Neural cell (in vitro differentiated cells): ENCODE results near the gene MYLK3. TPM values are rescaled to one million over a fixed set of nuclear protein-coding genes. Genes with fewer than 3 reads are reported as not detected.

Source experiments
- H2AFZ ChIP-seq: fragments of 200-600, 300-800 bp; sonication (generic), shearing (Covaris generic); 2 replicates; pipeline ENCODE4 v1.6.0; 2014; ENCODE audit warnings: low read depth, mild to moderate bottlenecking, antibody characterized with exemption, low read length, moderate library complexity
- H3F3A ChIP-seq: fragments of 200-600 bp; shearing (Covaris generic); 2 replicates; pipeline ENCODE4 v1.6.1; 2016; ENCODE audit warnings: mild to moderate bottlenecking, moderate library complexity, mixed read lengths, antibody characterized with exemption, low read length; ENCODE audit not compliant: insufficient read depth, poor library complexity, severe bottlenecking
- H3K27ac ChIP-seq: fragments of 200-600, 300-800 bp; sonication (generic), shearing (Covaris generic); 2 replicates; pipeline ENCODE4 v1.5.1; 2014; ENCODE audit warnings: mild to moderate bottlenecking, low read length, moderate library complexity
- H3K27me3 ChIP-seq: fragments of 300-800, 200-600 bp; sonication (generic), shearing (Covaris generic); 2 replicates; pipeline ENCODE4 v1.6.0; 2014; ENCODE audit warnings: mild to moderate bottlenecking, low read depth, low read length, moderate library complexity; ENCODE audit not compliant: insufficient read depth
- H3K36me3 ChIP-seq: fragments of 300-800, 200-600 bp; sonication (generic), shearing (Covaris generic); 2 replicates; pipeline ENCODE4 v1.5.1; 2014; ENCODE audit warnings: mild to moderate bottlenecking, antibody characterized with exemption, low read length, moderate library complexity; ENCODE audit not compliant: insufficient read depth
- H3K4me2 ChIP-seq: fragments of 300-800, 200-600 bp; sonication (generic), shearing (Covaris generic); 2 replicates; pipeline ENCODE4 v1.6.0; 2014; ENCODE audit warnings: mild to moderate bottlenecking, low read length
- H3K4me3 ChIP-seq: fragments of 300-800, 200-600 bp; sonication (generic), shearing (Covaris generic); 2 replicates; pipeline ENCODE4 v1.5.1; 2014; ENCODE audit warnings: mild to moderate bottlenecking, low read length, moderate library complexity
- H3K79me2 ChIP-seq: fragments of 200-600 bp; shearing (Covaris generic); replicated peaks from 2 replicates; pipeline ENCODE4 v1.6.0; 2014; ENCODE audit warnings: mild to moderate bottlenecking, low read length, moderate library complexity; ENCODE audit not compliant: insufficient read depth
- H3K9ac ChIP-seq: fragments of 300-800, 200-600 bp; sonication (generic), shearing (Covaris generic); 2 replicates; pipeline ENCODE4 v1.6.1; 2016; ENCODE audit warnings: mild to moderate bottlenecking, low read length, mixed read lengths
- H3K9me2 ChIP-seq: fragments of 200-600 bp; shearing (Covaris generic); 2 replicates; pipeline ENCODE4 v1.6.1; 2016; ENCODE audit warnings: mild to moderate bottlenecking, low read length, mixed read lengths; ENCODE audit not compliant: insufficient read depth
- H3K9me3 ChIP-seq: fragments of 200-600, 300-800 bp; sonication (generic), shearing (Covaris generic); 2 replicates; pipeline ENCODE4 v1.6.1; 2016; ENCODE audit warnings: mild to moderate bottlenecking, mixed run types, low read length, moderate library complexity, mixed read lengths
- H4K20me1 ChIP-seq: fragments of 200-600 bp; shearing (Covaris generic); 2 replicates; pipeline ENCODE4 v1.6.1; 2016; ENCODE audit warnings: mild to moderate bottlenecking, mixed run types; ENCODE audit not compliant: insufficient read depth
- EP300 ChIP-seq: fragments of 450-650 bp; conservative IDR thresholded peaks from 2 replicates; pipeline ENCODE4 v1.6.1; 2014; ENCODE audit warnings: antibody characterized with exemption, mild to moderate bottlenecking, moderate library complexity; ENCODE audit not compliant: poor library complexity, severe bottlenecking
- EZH2 ChIP-seq: fragments of 200-600, 300-800 bp; shearing (Covaris generic), sonication (generic); IDR thresholded peaks from 2 replicates; pipeline ENCODE4 v1.6.1; 2014; ENCODE audit warnings: antibody characterized with exemption, low read length, borderline replicate concordance, mild to moderate bottlenecking; ENCODE audit not compliant: insufficient read depth, poor library complexity, severe bottlenecking
- MXI1 ChIP-seq: fragments of 450-650 bp; conservative IDR thresholded peaks from 2 replicates; pipeline ENCODE4 v1.6.1; 2014; ENCODE audit warnings: antibody characterized with exemption, mild to moderate bottlenecking; ENCODE audit not compliant: poor library complexity, severe bottlenecking
- POLR2AphosphoS5 ChIP-seq: IDR thresholded peaks from 2 replicates; pipeline ENCODE4 v1.6.1; 2012
- RAD21 ChIP-seq: fragments of 450-650 bp; conservative IDR thresholded peaks from 2 replicates; pipeline ENCODE4 v1.6.1; 2014; ENCODE audit warnings: antibody characterized with exemption, mild to moderate bottlenecking, moderate library complexity
- SMC3 ChIP-seq: fragments of 450-650 bp; conservative IDR thresholded peaks from 2 replicates; pipeline ENCODE4 v1.6.1; 2014; ENCODE audit warnings: antibody characterized with exemption, mild to moderate bottlenecking, moderate library complexity; ENCODE audit not compliant: poor library complexity
- TAF1 ChIP-seq: IDR thresholded peaks from 2 replicates; pipeline ENCODE4 v1.6.1; 2012; ENCODE audit warnings: low read depth
- polyA plus RNA-seq: library from polyadenylated mRNA; depleted of rRNA; stranded (reverse); fragments of >200 nt; gene quantifications from 2 replicates; pipeline ENCODE4 v1.2.3, GENCODE V29; 2014
- TF ChIP-seq, protein P1 (sequence below): fragments of 450-650 bp; IDR thresholded peaks from 2 replicates; pipeline ENCODE4 v1.5.1; 2014; ENCODE audit warnings: antibody characterized with exemption, mild to moderate bottlenecking, moderate library complexity; ENCODE audit not compliant: poor library complexity, severe bottlenecking
- TF ChIP-seq, protein P2 (sequence below): IDR thresholded peaks from 2 replicates; pipeline ENCODE4 v1.6.1; 2012; ENCODE audit warnings: borderline replicate concordance

MYLK3 gene
- polyA plus RNA-seq, 1 donor from 2014 or later = 0.07 TPM

DNA sequence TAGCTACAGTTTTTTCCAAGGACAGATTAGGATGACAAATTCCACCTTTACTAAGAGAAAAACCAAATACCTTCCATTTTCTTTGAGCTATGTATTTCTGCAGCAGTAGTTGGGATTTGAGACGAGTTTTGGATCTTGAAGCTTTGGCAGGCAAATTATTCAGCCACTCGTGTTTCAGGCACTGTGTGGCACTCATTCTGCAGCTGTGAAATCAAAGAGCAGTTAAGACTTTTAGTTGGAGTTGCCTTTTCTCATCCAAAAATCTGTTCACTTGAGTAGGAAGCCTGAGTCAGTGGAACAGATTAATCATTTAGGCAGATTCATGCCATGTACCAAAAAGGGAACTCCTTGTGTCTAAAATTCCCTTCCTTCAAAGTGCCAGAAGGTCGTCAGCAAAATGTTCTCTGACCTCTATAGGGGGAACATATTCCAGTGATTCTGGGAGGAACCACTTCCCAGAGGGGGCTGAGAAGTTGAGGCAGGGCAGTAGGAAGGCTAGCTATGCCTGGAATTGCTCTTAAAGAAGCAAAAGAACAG, 38.6 kb downstream of the MYLK3 start:
- no peaks in the 10 kb centered on the region for H3K79me2 ChIP-seq
- H4K20me1 ChIP-seq = no peaks in the 10 kb centered on the region
- H3K27me3 ChIP-seq = no peaks in the 10 kb centered on the region
- no peak overlapping the region for H2AFZ ChIP-seq
- no peak overlapping the region for H3K27ac ChIP-seq
- H3F3A ChIP-seq = no peaks in the 10 kb centered on the region
- no peak overlapping the region for H3K9ac ChIP-seq
- H3K9me2 ChIP-seq = no peaks in the 10 kb centered on the region
- no peaks in the 10 kb centered on the region for H3K36me3 ChIP-seq
- no peak overlapping the region for H3K4me2 ChIP-seq
- no peak overlapping the region for H3K4me3 ChIP-seq
- no peaks in the 10 kb centered on the region for H3K9me3 ChIP-seq
- TF ChIP-seq POLR2AphosphoS5 = no peak
- no peak for TF ChIP-seq MXI1
- TF ChIP-seq TAF1 = no peak
- no peak for TF ChIP-seq EP300
- TF ChIP-seq, protein P1, sequence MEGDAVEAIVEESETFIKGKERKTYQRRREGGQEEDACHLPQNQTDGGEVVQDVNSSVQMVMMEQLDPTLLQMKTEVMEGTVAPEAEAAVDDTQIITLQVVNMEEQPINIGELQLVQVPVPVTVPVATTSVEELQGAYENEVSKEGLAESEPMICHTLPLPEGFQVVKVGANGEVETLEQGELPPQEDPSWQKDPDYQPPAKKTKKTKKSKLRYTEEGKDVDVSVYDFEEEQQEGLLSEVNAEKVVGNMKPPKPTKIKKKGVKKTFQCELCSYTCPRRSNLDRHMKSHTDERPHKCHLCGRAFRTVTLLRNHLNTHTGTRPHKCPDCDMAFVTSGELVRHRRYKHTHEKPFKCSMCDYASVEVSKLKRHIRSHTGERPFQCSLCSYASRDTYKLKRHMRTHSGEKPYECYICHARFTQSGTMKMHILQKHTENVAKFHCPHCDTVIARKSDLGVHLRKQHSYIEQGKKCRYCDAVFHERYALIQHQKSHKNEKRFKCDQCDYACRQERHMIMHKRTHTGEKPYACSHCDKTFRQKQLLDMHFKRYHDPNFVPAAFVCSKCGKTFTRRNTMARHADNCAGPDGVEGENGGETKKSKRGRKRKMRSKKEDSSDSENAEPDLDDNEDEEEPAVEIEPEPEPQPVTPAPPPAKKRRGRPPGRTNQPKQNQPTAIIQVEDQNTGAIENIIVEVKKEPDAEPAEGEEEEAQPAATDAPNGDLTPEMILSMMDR = no peak
- no peak for TF ChIP-seq RAD21
- TF ChIP-seq SMC3 = no peak
- no peak for TF ChIP-seq EZH2
- TF ChIP-seq, protein P2, sequence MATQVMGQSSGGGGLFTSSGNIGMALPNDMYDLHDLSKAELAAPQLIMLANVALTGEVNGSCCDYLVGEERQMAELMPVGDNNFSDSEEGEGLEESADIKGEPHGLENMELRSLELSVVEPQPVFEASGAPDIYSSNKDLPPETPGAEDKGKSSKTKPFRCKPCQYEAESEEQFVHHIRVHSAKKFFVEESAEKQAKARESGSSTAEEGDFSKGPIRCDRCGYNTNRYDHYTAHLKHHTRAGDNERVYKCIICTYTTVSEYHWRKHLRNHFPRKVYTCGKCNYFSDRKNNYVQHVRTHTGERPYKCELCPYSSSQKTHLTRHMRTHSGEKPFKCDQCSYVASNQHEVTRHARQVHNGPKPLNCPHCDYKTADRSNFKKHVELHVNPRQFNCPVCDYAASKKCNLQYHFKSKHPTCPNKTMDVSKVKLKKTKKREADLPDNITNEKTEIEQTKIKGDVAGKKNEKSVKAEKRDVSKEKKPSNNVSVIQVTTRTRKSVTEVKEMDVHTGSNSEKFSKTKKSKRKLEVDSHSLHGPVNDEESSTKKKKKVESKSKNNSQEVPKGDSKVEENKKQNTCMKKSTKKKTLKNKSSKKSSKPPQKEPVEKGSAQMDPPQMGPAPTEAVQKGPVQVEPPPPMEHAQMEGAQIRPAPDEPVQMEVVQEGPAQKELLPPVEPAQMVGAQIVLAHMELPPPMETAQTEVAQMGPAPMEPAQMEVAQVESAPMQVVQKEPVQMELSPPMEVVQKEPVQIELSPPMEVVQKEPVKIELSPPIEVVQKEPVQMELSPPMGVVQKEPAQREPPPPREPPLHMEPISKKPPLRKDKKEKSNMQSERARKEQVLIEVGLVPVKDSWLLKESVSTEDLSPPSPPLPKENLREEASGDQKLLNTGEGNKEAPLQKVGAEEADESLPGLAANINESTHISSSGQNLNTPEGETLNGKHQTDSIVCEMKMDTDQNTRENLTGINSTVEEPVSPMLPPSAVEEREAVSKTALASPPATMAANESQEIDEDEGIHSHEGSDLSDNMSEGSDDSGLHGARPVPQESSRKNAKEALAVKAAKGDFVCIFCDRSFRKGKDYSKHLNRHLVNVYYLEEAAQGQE = no peak

DNA sequence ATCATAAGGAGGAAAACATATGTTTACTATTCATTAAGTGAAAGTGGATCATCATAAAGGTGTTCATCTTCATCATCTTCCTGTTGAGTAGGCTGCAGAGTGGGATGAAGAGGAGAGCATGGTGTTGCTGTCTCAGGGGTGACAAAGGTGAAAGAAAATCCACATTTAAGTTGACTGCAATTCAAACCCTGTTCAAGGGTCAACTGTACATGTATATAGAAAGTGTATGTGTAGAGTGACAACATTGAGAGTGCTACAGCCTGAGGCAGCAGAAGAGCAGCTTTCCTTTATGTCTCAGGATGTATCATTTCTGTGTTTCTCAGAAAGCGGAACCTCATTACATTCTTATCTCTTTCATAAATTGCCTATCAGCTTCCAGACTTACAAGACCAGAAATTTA, 41.5 kb downstream of the MYLK3 start:
- Histone ChIP-seq H3K27ac (no peak overlapping the region), H3K9me2 (no peaks in the 10 kb centered on the region), H2AFZ (no peak overlapping the region), H3K27me3 (no peaks in the 10 kb centered on the region), H3K36me3 (no peaks in the 10 kb centered on the region), H4K20me1 (no peaks in the 10 kb centered on the region), H3K4me3 (no peak overlapping the region), H3K9ac (no peak overlapping the region), H3K4me2 (no peak overlapping the region), H3F3A (no peaks in the 10 kb centered on the region), H3K79me2 (no peaks in the 10 kb centered on the region), H3K9me3 (no peaks in the 10 kb centered on the region)
- TF ChIP-seq EZH2 = no peak

DNA sequence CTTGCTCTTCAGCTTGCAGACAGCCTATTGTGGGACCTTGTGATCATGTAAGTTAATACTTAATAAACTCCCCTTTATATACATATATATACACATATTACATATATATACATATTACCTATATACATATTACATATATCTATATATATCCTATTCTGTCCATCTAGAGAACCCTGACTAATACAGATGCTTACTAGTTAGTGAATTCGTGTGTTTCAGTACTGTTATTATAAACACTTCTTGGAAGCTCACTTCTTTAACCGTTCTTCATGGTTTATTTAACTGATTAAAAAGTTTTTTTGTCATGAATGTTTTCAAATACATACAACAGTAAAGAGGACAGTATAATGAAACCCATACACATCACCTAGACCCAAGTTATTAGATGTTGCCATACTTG, 46.1 kb downstream of the MYLK3 start:
- H3K9ac ChIP-seq = no peak overlapping the region
- TF ChIP-seq POLR2AphosphoS5 = no peak
- TF ChIP-seq RAD21 = no peak
- TF ChIP-seq EP300 = no peak
- no peak for TF ChIP-seq TAF1
- TF ChIP-seq MXI1 = no peak
- no peak for TF ChIP-seq EZH2
- TF ChIP-seq, protein P1 = no peak
- TF ChIP-seq, protein P2 = no peak
- TF ChIP-seq SMC3 = no peak
- no peak overlapping the region for H3K27ac ChIP-seq
- H3K36me3 ChIP-seq = no peaks in the 10 kb centered on the region
- H4K20me1 ChIP-seq = no peaks in the 10 kb centered on the region
- H3K4me3 ChIP-seq = no peak overlapping the region
- no peaks in the 10 kb centered on the region for H3F3A ChIP-seq
- H3K9me2 ChIP-seq = no peaks in the 10 kb centered on the region
- no peak overlapping the region for H2AFZ ChIP-seq
- H3K79me2 ChIP-seq = no peaks in the 10 kb centered on the region
- no peak overlapping the region for H3K4me2 ChIP-seq
- H3K27me3 ChIP-seq = no peaks in the 10 kb centered on the region
- H3K9me3 ChIP-seq = no peaks in the 10 kb centered on the region
